Liver (tissue), 3 donors: ENCODE measurements around the gene ALDH1L1.

Experiments used
- CTCF ChIP-seq: fragments of 150-350 bp; IDR thresholded peaks from 2 replicates; pipeline ENCODE4 v1.5.1; 2017; ENCODE audit warnings: improper control_type of control experiment, low read depth, low read length; ENCODE audit not compliant: missing input control
- GABPA ChIP-seq, 2 donors: IDR thresholded peaks in 1 of 2; conservative IDR thresholded peaks in 1 of 2; 2 replicates each; pipeline ENCODE4 v1.6.1; 2016; ENCODE audit warnings: antibody characterized with exemption in 2 of 2, mild to moderate bottlenecking in 1 of 2, moderate library complexity in 1 of 2
- RAD21 ChIP-seq, 2 donors: IDR thresholded peaks; 2 replicates each; pipeline ENCODE4 v1.6.1; 2016; ENCODE audit warnings: antibody characterized with exemption in 2 of 2, mild to moderate bottlenecking in 2 of 2
- SP1 ChIP-seq: IDR thresholded peaks from 2 replicates; pipeline ENCODE4 v1.6.1; 2018; ENCODE audit warnings: antibody characterized with exemption, mild to moderate bottlenecking
- YY1 ChIP-seq: IDR thresholded peaks from 2 replicates; pipeline ENCODE4 v1.6.1; 2016; ENCODE audit warnings: antibody characterized with exemption, mild to moderate bottlenecking
- TF ChIP-seq, protein P1 (sequence below): IDR thresholded peaks from 2 replicates; pipeline ENCODE4 v1.6.1; 2016; ENCODE audit warnings: antibody characterized with exemption
- donor health status: healthy.
- donor health status: healthy.

DNA sequence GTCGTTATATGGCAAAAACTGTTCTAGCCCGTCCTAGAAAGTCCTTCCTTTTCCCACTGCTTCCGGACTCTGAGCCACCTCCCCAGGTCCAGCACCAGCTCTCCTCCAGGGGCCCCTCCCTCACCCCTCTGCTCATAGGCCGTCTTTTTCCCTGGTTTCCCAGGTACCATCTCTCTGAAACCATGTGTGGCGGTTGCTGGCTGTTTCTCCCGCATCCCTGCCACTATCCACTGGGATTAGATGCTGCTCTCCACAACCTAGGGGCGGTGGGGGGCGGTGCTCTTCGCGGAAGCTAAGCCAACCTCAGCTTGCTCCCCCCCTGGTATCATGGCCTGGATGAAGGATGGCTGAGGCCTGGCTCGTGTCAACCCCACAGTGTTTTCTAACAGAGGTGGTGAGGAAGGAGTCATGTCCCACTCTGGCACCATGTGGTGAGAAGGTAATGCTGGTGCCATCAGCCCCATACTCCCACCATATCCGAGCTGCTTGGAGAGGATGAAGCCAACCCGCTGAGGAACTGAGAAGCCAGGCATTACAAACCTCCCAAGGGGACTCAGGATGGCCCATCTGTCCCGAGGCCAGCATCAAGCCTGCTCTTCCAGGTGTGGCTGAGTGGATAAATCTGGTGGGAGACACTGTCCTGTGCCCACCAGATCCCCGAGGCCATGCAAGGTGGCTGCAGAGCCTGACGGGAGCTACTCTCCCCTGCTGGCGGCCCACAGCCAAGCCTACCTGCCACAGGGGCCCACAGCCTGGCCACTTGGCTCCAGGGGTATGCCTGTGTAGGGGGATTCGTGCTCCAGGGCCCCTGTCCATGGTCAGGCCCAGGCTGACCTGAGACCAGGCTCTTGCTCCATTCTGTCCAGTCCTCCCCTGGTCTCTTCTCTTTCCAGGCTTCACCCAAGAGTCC, 68.6 kb downstream of the ALDH1L1 start:
- TF ChIP-seq CTCF (no peak), RAD21 (IDR thresholded peaks at IDR 0.05) (no peak), SP1 (no peak), YY1 (no peak), GABPA (IDR thresholded peaks at IDR 0.05 in 1 of 2, conservative IDR thresholded peaks at IDR 0.05 in 1 of 2) (no peak)
- TF ChIP-seq, protein P1, sequence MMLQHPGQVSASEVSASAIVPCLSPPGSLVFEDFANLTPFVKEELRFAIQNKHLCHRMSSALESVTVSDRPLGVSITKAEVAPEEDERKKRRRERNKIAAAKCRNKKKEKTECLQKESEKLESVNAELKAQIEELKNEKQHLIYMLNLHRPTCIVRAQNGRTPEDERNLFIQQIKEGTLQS = no peak
